Forelimb muscle (tissue), 1 donor: Measurements from ENCODE around the gene RSAD2. TPM values are rescaled to one million over a fixed set of nuclear protein-coding genes. Genes with fewer than 3 reads are reported as not detected.
"Not testable (repeated sequence)": the region's sequence is repeated elsewhere in the genome, so short reads cannot be mapped to it uniquely, and the experiment has no call there.

Experiments
- DNase-seq: peaks from one replicate; pipeline ENCODE4 v3.0.0-alpha.2; 2013; ENCODE audit warnings: low read depth
- polyA plus RNA-seq: library from polyadenylated mRNA; unstranded; fragments of 120-200 nt; gene quantifications from one replicate; pipeline ENCODE4 v1.2.1, GENCODE V29; 2013; ENCODE audit not compliant: insufficient read length

RSAD2 gene, protein sequence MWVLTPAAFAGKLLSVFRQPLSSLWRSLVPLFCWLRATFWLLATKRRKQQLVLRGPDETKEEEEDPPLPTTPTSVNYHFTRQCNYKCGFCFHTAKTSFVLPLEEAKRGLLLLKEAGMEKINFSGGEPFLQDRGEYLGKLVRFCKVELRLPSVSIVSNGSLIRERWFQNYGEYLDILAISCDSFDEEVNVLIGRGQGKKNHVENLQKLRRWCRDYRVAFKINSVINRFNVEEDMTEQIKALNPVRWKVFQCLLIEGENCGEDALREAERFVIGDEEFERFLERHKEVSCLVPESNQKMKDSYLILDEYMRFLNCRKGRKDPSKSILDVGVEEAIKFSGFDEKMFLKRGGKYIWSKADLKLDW
- polyA plus RNA-seq: 2.5 TPM

DNA sequence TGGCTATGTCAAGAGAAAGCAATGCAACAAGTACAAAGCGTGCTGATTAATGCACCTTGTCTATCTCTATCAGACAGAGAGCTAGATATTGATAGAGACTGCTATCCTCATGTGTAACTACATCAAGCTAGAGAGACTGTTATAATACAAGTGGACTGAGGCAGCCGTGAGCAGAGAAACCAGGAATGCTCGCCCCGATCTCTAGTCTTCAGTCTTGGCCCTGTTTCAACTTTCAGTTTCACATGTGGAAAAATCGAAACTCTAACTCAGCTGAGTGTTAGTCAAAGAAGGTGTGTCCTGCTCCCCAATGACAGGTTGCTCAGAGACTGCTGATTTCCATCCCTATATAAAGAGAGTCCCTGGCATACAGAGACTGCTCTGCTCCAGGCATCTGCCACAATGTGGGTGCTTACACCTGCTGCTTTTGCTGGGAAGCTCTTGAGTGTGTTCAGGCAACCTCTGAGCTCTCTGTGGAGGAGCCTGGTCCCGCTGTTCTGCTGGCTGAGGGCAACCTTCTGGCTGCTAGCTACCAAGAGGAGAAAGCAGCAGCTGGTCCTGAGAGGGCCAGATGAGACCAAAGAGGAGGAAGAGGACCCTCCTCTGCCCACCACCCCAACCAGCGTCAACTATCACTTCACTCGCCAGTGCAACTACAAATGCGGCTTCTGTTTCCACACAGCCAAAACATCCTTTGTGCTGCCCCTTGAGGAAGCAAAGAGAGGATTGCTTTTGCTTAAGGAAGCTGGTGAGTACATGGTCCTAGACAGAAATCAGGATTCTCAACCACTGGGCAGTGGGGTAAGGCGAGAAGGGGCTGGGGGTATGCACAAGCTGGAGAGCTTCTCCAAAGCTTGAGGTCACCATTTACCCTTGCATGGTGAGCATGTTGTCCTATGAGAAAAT is at the start of gene RSAD2:
TSS of gene RSAD2 (plus strand) at position 376 of the 903 bp plus-strand sequence. CDS start at position 400, 24 bp downstream.
- peak; percentile 54 for DNase-seq

DNA sequence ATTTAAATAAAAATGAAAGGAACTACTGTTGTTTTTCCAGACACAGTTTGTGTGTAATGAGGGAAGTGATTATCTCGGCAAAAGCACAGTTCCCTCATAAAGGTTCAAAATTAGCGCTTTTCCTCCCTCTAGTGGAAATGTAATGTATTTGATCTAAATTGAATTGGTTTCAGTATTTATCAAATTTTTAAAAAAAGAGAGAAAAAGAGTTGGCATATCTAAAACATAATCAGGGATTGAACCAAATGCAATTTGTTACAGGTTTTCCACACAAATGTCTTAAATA is 49.3 kb upstream of the RSAD2 start:
- DNase-seq: peak; percentile 63

DNA sequence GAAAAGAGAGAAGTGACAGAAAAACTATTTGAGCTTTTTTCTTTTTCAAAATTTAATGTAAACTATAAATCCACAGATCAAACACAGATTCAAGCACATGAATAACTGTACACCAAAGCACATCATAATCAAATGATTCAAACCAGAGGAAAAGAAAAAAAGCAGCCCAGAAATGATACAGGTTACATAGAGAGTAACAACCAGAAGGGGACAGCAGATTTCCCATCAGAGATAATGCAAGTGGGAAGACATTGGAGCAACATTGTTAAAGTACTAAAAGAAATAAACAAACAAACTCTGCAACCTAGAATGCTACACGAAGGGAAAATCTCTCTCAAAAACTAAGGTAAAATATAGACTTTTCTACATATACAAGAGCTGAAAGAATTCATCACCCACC is 46.3 kb upstream of the RSAD2 start:
- no peak for DNase-seq

DNA sequence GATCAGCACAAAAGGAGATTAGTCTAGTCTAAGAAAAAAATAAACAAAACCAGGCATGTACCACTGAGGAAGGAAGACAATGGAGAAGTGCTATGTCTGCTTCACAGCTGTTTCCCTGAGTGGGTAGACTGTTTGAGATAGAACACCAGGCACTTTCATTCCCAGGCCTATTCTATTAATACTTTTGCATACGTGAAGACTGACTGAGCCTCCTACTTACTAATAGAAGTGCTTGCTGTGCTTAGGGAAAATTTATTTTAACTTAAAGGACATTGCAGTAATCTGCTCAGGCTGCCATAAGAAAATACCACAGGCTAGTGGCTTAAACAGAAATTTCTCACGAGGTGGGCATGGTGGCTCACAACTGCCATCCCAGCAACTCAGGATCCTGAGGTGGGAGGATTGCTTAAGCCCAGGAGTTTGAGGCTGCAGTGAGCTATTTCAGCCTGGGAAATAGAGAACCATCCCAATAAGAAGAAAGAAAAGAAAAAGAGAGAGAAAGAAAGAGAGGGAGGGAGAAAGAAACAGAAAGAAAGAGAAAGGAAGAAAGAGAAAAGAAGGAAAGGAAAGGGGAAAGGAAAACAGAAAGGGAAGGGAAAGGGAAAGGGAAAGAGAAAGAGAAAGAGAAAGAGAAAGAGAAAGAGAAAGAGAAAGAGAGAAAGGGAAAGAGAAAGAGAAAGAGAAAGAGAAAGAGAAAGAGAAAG is 44.8 kb upstream of the RSAD2 start:
- no peak for DNase-seq

DNA sequence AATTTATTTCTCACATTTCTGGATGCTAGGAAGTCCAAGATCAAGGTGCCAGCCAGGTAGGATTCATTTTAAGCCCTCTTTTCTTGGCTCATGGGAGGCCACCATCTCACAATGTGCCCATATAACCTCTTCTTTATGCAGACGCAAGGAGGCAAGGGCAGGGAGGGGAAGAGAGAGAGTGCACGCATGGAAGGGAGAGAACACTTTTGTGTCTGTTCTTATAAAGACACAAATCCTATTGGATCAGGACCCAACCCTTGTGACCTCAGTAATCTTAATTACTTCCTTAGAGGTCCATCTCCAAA is 44.3 kb upstream of the RSAD2 start:
- no peak for DNase-seq

DNA sequence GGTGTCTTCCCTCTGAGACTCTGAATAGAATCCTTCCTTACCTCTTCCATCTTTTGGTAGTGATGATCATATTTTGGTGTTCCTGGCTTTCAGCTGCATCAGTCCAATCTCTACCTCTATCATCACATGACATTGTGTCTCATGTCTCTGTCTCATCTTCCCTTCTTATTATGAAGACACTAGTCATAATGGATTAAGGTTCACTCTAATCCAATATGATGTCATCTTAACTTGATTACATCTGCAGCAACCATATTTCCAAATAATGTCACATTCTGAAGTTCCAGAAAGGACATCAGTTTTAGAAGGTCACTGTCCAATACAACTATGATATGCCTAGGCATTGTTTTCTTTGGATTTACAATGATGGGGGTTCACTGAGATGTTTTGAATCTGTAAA is 43.4 kb upstream of the RSAD2 start:
- DNase-seq: no peak

DNA sequence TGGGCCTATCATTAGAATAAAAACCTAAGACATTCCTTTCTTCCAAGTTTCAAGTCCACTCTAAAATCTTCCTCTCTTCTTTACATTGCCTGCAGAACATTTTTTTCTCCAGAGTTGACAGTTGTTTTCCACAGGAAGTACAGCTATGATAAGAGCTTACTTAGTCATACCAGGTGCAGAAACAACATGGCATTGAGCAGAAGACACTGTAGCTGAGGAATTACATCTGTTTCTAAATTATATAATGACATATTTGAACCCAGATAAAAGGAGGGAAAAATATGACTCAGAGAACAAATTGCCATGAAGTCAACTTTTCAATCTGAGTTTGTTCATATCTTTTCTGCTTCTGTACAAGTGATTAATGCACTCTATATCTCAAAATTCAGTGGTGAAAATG is 42.1 kb upstream of the RSAD2 start:
- no peak for DNase-seq

DNA sequence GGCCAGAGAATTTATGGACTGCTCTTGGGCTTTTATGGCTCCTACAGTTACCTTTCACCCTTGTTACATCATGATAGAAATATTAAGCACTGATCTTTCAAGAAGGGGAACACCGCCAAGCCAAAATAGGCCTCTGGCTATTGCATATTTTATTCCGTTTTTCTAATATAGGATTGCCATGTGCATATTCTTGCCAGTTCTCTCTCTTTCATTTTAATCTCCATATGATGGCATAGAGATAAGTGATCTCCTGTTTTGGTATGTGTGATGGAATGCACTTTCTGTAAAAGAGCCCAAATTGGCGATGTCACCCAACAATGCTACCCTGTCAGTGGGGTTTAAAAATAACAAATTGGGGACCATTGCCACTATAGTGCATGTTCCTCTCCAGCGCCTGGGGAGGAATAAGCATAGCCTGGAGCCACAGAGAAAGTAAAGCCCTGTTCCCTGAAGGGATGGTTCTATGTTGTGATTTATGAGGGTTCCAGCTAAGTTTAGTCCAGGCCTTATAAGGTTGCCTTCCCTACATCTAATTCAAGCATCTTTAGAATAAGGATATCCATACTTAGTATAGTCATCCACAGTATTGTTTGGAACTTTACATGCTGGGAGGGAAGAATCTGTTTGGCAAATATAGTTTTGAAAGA is 38.8 kb upstream of the RSAD2 start:
- DNase-seq: no peak

DNA sequence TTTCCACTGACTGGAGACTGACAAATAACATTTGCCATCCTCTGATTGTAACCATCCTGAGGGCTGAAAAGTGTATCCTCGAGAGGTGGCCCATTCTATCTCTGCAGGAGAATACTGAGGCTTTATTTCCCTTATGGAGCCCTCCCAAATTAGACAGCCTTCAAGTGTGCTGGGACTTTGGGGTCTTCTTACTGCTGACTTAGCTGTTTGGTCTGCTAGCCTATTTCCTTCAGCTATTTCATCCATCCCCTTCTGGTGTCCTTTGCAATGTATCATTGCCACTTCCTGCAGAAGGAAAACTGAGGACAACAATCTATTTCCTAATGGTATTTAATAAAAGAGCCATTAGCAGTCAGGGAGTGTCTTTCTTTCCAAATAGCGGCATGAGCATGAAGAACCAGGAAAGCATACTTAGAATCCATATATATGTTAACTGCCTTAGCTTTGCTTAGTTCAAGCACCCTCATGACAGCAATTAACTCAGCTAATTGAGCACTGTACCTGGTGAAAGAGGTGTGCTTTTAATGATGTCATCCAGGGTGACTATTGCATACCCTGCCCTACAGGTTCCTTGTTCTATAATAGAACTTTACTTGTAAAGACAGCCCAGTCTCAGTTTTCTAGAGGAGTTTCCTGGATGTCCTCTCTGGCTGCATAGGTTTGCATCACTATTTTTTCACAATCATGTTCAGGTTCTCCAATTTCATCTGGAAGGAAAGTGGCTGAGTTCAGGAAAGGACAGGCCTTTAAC is 35.9 kb upstream of the RSAD2 start:
- no peak for DNase-seq

DNA sequence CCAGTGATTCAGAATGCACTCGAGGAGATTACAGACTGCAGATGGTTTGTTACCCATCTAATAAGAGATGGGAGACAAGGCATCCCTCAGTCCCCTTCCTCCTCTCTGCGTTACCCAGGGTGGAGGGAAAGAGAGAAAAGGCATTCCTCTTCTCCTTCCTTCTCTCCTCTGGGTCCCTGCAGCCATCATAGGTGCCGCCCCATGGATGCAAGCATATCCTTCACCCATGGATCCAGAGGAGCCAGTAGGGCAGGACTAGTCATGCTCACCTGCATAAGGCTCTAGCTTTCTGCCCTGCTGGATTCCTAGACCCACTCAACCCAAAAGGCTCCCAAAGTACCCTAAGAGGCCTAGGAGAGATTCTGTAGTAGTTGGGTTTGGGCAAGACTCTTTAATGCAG is 32.3 kb upstream of the RSAD2 start:
- DNase-seq: no peak

DNA sequence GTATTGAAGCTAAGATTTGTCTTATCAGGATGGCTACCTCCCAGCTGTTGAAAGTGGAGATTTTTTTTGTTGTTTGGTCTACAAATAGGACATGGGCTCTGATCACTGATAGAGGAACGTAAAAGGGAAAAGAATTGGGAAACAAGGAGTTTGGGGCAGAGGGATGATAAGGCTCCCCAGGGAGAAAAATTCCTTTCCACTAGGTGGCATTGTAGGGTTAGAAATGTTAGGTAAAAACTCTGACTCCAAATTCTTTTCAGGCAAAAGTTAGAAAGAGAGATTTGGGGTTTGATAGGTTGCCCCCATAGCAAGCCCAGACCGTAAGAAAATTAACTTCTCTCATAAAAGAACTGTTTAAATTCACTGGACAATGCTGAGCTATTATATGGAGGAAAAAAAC is 31.7 kb upstream of the RSAD2 start:
- no peak for DNase-seq

DNA sequence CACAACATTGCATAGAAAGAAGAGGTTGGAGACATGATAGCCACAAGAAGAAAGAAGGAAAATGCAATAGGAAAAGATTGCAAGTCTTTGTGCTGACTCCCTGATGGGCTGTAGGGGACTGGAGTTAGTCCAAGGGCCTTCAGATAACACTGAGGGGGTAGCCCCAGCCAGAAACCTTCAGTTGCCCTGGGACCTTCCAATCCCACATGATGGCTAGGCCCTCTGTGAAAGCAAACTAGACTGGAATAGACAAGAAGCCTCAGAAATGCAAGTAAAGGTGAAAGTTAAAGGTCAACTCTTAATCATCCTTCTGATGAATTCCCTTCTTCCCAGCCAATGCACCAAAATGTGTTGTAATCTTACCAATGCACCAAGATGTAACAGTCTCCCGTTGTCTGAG is 31.0 kb upstream of the RSAD2 start:
- DNase-seq: no peak

DNA sequence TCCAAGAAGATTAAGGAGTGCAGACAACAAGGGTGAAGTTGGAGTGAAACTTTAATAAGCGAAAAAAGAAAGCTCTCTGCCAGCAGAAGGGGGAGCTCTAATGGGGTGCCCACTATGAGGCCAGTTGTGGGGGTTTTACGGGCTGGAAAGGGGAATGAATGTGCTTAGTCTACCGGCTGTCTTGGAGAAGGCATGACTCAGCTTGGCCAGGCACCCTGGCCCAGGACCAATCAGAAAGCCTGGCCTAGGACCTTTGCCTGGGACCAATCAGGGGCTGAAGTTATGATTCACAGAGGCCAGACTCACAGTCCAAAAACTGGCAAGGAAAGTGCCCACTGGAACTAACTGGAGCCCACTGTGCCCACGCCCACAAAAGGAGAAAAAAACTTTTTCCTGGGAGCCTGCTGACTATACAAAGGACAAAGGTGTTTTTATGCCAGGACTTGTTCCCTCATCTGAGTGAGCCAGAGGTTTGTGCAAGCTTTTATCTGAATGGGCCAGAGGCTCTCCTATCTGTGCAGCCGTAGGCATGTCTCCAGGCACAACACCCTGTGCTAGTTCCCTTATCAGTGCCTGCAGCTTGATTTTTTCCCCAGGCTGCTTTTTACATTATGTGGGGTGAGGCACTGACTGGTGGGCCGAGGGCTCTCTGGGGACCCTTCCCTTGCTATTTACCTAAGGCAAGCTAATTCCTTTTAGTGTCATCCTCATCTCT is 30.5 kb upstream of the RSAD2 start:
- DNase-seq: no peak

DNA sequence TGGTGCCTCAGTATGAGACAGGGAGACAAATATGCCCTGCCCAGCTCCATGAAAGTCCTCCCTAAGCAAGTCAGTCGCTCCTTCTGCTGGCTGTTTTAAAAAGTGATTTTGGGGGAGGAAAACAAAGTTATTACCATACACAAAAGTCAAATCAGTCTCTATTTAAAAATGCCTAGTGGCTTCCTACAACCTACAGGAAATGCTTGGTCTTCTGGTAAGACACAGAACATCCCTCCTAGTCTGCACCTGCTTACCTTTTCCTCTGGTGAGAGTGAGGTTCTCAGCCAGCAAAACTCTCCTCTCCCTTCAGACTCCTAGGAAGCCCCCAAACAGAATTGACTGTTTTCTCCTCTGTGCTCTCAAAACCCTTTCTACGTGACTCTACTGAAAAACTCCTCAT is 25.4 kb upstream of the RSAD2 start:
- DNase-seq: no peak

DNA sequence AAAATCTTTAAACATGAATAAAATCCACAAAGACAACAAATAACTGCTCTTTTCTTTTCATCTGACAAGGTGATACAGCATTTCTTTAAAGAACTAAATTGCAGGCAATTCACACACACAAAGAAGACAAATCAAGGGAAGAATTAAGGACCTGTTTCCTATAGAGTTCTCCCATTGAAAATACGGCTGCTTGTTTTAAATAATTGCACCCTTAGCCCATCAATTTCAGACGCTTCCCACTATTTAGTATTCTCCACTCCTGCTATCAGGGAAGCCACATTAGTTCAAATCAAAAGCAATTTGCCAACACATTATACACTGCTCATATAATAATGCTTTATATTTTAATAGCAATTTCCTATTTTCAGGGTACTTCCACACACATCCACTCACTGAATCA is 23.2 kb upstream of the RSAD2 start:
- DNase-seq: no peak

DNA sequence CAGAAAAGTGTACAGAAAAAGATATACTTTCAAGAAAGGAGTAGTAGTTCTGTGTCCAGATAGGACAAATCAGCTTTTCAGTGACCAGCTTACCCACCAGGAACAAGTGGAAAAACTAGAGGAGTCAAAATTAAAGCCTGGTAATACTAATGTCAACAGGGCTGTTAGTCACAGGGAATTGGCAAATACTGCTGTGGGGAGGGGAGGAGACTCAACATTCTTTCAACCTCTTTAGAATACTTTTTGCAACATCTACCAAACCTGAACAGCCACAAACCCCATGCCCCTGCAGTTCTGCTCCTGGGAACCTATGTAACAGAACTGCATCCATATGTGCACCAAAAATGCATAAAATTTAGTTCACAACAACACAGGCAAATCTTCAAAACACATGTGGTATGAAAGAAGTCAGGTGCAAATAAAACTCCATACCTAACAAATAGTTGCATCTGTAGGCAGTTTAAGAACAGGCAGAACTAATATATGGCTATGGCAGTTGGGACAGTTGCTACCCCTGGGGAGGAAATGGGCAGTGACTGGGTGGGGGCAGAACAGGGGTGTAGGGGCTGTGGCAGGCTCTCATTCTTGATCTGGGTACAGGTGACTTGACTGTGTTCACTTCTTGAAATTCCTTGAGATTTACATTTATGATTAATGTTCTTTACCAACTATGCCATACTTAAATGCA is 21.6 kb upstream of the RSAD2 start:
- DNase-seq: no peak

DNA sequence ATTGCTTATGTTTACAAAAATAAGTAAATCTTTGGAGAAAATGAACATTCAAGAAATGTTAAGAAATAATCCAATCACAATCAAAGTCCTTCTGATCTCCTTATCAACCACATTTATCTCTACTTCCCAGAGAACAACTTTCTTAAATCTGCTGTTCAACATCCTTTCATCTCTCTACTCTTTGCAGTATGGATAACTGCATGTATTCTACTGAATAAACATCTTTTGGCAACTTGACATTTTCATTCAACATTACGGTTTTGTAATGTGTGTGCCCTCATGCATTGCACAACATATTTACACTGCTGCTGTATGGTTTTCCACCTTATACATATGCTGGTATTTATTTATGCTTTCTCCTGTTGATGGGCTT is 21.0 kb upstream of the RSAD2 start:
- DNase-seq: no peak

DNA sequence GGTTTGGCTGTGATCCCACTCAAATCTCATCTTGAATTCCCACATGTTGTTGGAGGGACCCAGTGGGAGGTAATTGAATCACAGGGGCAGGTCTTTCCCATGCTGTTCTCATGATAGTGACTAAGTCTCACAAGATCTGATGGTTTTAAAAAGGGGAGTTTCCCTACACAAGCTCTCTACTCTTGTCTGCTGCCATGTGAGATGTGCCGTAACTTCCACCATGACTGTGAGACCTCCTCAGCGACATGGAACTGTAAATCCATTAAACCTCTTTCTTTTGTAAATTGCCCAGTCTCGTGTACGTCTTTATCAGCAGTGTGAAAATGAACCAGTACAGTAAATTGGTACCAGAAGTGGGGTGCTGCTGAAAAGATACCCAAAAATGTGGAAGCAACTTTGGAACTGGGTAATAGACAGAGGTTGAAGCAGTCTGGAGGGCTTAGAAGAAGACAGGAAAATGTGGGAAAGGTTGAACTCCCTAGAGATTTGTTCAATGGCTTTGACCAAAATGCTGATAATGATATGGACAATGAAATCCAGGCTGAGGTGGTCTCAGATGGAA is 19.0 kb upstream of the RSAD2 start:
- DNase-seq: not testable (repeated sequence)

DNA sequence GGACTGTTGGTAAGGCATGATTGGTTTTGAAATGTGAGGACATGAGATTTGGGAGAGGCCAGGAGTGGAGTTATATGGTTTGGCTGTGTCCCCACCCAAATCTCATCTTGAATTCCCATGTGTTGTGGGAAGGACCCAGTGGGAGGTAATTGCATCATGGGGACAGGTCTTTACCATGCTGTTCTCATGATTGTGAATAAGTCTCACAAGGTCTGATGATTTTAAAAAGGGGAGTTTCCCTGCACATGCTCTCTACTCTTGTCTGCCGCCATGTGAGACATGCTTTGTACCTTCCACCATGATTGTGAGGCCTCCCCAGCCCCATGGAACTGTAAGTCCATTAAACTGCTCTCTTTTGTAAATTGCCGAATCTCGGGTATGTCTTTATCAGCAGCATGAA is 17.3 kb upstream of the RSAD2 start:
- DNase-seq: no peak

DNA sequence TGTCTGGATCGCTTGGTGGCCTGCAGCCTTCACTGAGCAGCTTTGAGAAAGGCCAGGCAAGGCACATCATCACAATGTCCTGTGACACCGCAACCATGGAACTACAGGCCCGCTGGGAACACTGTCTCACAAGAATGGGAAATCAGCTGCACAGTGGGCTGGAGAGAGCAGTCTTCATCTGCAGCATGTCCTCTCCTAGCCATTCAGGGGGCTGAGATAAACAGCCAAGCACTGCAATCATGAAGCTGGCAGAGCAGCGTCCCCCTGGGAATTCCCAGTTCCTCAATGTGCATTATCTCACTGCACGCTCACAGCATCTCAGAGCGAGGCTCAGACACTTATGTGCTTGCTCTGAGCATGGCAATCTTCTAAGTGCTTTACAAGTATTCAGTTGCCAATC is 13.8 kb upstream of the RSAD2 start:
- DNase-seq: no peak
